Astrocyte (in vitro differentiated cells and primary cell): ENCODE measurements around the gene BTBD2. TPM values are rescaled to one million over a fixed set of nuclear protein-coding genes. Genes with fewer than 3 reads are reported as not detected.
A peak's percentile ranks its signal among the peaks of the same experiment; 100 is the strongest.

Source experiments
- DNase-seq: peaks from one replicate; pipeline ENCODE4 v3.0.0-alpha.2; 2010; ENCODE audit warnings: low read depth
- FAIRE-seq: peaks from 2 replicates; lab custom pipeline; 2011; peaks lifted over from hg19 to GRCh38; lab: Jason Lieb, UNC
- H2AFZ ChIP-seq: 2 replicates; pipeline ENCODE4 v1.6.0; 2012; ENCODE audit warnings: low read depth, low read length, inconsistent platforms
- H3K27ac ChIP-seq: 2 replicates; pipeline ENCODE4 v1.5.1; 2011; ENCODE audit warnings: low read depth, low read length, inconsistent platforms
- H3K27me3 ChIP-seq: 2 replicates; pipeline ENCODE4 v1.6.0; 2011; ENCODE audit warnings: low read length, inconsistent platforms; ENCODE audit not compliant: insufficient read depth
- H3K36me3 ChIP-seq: 2 replicates; pipeline ENCODE4 v1.5.1; 2011; ENCODE audit warnings: low read length, inconsistent platforms; ENCODE audit not compliant: insufficient read depth
- H3K4me1 ChIP-seq: 2 replicates; pipeline ENCODE4 v1.5.1; 2011; ENCODE audit warnings: low read length, inconsistent platforms; ENCODE audit not compliant: insufficient read depth
- H3K4me2 ChIP-seq: 2 replicates; pipeline ENCODE4 v1.6.0; 2012; ENCODE audit warnings: low read length, inconsistent platforms
- H3K4me3 ChIP-seq: 2 replicates; pipeline ENCODE4 v1.5.1; 2011; ENCODE audit warnings: low read depth, mild to moderate bottlenecking, low read length, inconsistent platforms; ENCODE audit not compliant: insufficient read depth
- H3K79me2 ChIP-seq: 2 replicates; pipeline ENCODE4 v1.6.0; 2012; ENCODE audit warnings: mild to moderate bottlenecking, low read length, inconsistent platforms; ENCODE audit not compliant: insufficient read depth
- H3K9ac ChIP-seq: 2 replicates; pipeline ENCODE4 v1.6.0; 2012; ENCODE audit warnings: mild to moderate bottlenecking, low read length, inconsistent platforms
- H3K9me3 ChIP-seq: 2 replicates; pipeline ENCODE4 v1.5.1; 2012; ENCODE audit warnings: low read depth, mild to moderate bottlenecking, low read length, inconsistent platforms; ENCODE audit not compliant: insufficient read depth
- H4K20me1 ChIP-seq: 2 replicates; pipeline ENCODE4 v1.6.0; 2012; ENCODE audit warnings: low read length, inconsistent platforms; ENCODE audit not compliant: insufficient read depth
- H3K27ac Mint-ChIP-seq: one replicate; pipeline ENCODE4 v1.8.0; 2021; ENCODE audit warnings: mild to moderate bottlenecking, mixed read lengths; ENCODE audit not compliant: unreplicated experiment
- H3K27me3 Mint-ChIP-seq: one replicate; pipeline ENCODE4 v1.8.0; 2021; ENCODE audit warnings: low read depth, mixed read lengths; ENCODE audit not compliant: unreplicated experiment
- H3K36me3 Mint-ChIP-seq: one replicate; pipeline ENCODE4 v1.8.0; 2021; ENCODE audit warnings: low read depth, mixed read lengths; ENCODE audit not compliant: unreplicated experiment
- H3K4me1 Mint-ChIP-seq: one replicate; pipeline ENCODE4 v1.8.0; 2021; ENCODE audit warnings: low read depth, mixed read lengths; ENCODE audit not compliant: unreplicated experiment
- H3K4me3 Mint-ChIP-seq: one replicate; pipeline ENCODE4 v1.8.0; 2021; ENCODE audit warnings: mild to moderate bottlenecking, moderate library complexity, mixed read lengths; ENCODE audit not compliant: unreplicated experiment
- H3K9me3 Mint-ChIP-seq: one replicate; pipeline ENCODE4 v1.8.0; 2021; ENCODE audit warnings: mild to moderate bottlenecking, mixed read lengths; ENCODE audit not compliant: unreplicated experiment
- EZH2 ChIP-seq: IDR thresholded peaks from 2 replicates; pipeline ENCODE4 v1.6.1; 2012; ENCODE audit warnings: mild to moderate bottlenecking, low read length, inconsistent platforms; ENCODE audit not compliant: insufficient read depth
- total RNA-seq: library from RNA; stranded (reverse); gene quantifications from 2 replicates; pipeline ENCODE4 v1.2.1, GENCODE V29; 2021
- TF ChIP-seq, protein P1 (sequence below): IDR thresholded peaks from 2 replicates; pipeline ENCODE4 v1.5.1; 2011; ENCODE audit warnings: low read depth, mild to moderate bottlenecking, inconsistent platforms, low read length, moderate library complexity; ENCODE audit not compliant: insufficient read depth

The BTBD2 gene
- total RNA-seq, 1 donor from 2014 or later = 53.7 TPM

DNA sequence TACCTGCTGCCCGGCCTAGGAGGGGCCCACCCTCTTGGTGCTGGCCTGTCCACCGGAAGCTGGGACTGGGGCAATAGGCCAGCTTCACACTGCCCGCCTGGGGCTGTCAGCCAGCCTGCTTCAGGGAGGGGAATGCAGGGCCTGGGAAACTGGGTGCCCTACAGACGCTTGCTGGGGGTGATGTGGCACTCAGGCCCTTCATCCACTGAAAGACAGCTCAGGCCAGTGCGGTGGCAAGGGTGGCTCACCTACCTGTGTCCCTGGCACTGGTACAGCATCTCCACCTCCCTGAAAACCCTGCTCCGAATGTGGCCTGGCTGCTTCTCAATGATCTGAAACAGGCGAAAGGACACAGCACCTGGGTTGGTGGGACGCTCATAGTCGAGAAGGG, 27.7 kb upstream of the BTBD2 start:
- H3K27ac Mint-ChIP-seq = no peak overlapping the region
- H3K4me1 Mint-ChIP-seq = peaks cover 12% of the 10 kb centered on the region
- H3K27me3 Mint-ChIP-seq = no peaks in the 10 kb centered on the region
- Histone ChIP-seq H3K27ac (no peak overlapping the region), H3K9ac (no peak overlapping the region), H4K20me1 (peaks cover 44% of the 10 kb centered on the region), H3K79me2 (peaks cover 37% of the 10 kb centered on the region), H3K9me3 (no peaks in the 10 kb centered on the region), H3K4me1 (peaks cover 27% of the 10 kb centered on the region), H3K27me3 (no peaks in the 10 kb centered on the region), H3K4me3 (no peak overlapping the region), H3K36me3 (no peaks in the 10 kb centered on the region), H3K4me2 (no peak overlapping the region), H2AFZ (no peak overlapping the region)
- peaks cover 3% of the 10 kb centered on the region for H3K36me3 Mint-ChIP-seq
- no peaks in the 10 kb centered on the region for H3K9me3 Mint-ChIP-seq
- no peak for FAIRE-seq
- no peak for DNase-seq
- H3K4me3 Mint-ChIP-seq = no peak overlapping the region
- no peak for TF ChIP-seq EZH2
- TF ChIP-seq, protein P1, sequence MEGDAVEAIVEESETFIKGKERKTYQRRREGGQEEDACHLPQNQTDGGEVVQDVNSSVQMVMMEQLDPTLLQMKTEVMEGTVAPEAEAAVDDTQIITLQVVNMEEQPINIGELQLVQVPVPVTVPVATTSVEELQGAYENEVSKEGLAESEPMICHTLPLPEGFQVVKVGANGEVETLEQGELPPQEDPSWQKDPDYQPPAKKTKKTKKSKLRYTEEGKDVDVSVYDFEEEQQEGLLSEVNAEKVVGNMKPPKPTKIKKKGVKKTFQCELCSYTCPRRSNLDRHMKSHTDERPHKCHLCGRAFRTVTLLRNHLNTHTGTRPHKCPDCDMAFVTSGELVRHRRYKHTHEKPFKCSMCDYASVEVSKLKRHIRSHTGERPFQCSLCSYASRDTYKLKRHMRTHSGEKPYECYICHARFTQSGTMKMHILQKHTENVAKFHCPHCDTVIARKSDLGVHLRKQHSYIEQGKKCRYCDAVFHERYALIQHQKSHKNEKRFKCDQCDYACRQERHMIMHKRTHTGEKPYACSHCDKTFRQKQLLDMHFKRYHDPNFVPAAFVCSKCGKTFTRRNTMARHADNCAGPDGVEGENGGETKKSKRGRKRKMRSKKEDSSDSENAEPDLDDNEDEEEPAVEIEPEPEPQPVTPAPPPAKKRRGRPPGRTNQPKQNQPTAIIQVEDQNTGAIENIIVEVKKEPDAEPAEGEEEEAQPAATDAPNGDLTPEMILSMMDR = no peak

DNA sequence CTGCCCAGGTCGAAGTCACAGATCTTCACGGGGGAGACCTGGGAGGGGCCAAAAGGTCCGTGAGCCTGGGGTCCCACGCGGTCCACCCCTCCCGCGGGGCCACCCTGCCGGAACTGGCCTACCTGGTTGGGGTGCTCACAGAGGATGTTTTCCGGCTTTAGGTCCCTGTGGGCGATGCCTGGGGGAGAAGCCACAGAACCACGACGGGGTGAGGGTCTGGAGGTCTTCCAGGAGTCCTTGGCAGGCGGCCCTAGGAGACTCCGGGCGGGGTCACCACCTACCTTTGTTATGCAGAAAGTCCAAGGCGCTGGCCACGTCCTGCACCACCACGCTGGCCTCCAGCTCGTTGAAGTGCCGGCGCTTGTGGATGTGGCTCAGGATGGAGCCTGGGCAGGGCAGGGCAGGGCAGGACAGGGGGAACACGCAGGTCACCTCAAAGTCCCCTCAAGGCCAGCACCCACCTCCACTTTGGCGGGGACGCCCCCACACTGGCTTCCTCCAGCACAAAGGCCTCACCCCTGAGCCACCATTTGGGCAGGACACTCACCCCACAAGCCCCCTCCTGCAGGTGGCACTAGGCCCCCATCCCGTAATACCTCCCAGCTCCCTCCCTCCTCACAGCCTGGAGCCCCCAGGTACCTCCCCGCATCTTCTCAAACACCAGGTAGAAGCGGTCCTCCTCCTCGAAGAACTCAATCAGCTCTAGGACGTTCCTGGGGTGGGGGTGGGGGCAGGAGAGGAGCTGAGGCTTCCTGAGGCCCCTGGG, 27.2 kb upstream of the BTBD2 start:
- Histone ChIP-seq H3K79me2 (peaks cover 31% of the 10 kb centered on the region), H3K27me3 (no peaks in the 10 kb centered on the region), H2AFZ (no peak overlapping the region), H3K9me3 (no peaks in the 10 kb centered on the region), H3K27ac (peak overlapping the region; percentile 76), H3K4me2 (peak overlapping the region; percentile 80), H4K20me1 (peaks cover 38% of the 10 kb centered on the region), H3K36me3 (no peaks in the 10 kb centered on the region), H3K4me3 (peak overlapping the region; percentile 46), H3K9ac (peak overlapping the region; percentile 59), H3K4me1 (peaks cover 21% of the 10 kb centered on the region)
- Mint-ChIP-seq H3K9me3 (no peaks in the 10 kb centered on the region), H3K27me3 (no peaks in the 10 kb centered on the region), H3K4me3 (no peak overlapping the region), H3K36me3 (peaks cover 3% of the 10 kb centered on the region), H3K27ac (peak overlapping the region; percentile 34), H3K4me1 (peaks cover 10% of the 10 kb centered on the region)
- DNase-seq (no peak), FAIRE-seq (no peak)
- no peak for TF ChIP-seq EZH2
- TF ChIP-seq, protein P1 = no peak
